Glutamatergic neuron (in vitro differentiated cells): ENCODE results near the gene ETV1. TPM values are rescaled to one million over a fixed set of nuclear protein-coding genes. Genes with fewer than 3 reads are reported as not detected.

Source experiments
- DNase-seq: peaks from one replicate; pipeline ENCODE4 v3.0.0; 2022
- H3K27ac Mint-ChIP-seq: one replicate; pipeline ENCODE4 v1.8.0; 2020; ENCODE audit warnings: mild to moderate bottlenecking, mixed read lengths, inconsistent platforms; ENCODE audit not compliant: unreplicated experiment
- H3K27me3 Mint-ChIP-seq: one replicate; pipeline ENCODE4 v1.8.0; 2020; ENCODE audit warnings: mild to moderate bottlenecking, moderate library complexity, mixed read lengths, inconsistent platforms; ENCODE audit not compliant: unreplicated experiment
- H3K36me3 Mint-ChIP-seq: one replicate; pipeline ENCODE4 v1.8.0; 2020; ENCODE audit warnings: mild to moderate bottlenecking, mixed read lengths, inconsistent platforms; ENCODE audit not compliant: unreplicated experiment
- H3K4me1 Mint-ChIP-seq: one replicate; pipeline ENCODE4 v1.8.0; 2020; ENCODE audit warnings: mild to moderate bottlenecking, low read depth, mixed read lengths, inconsistent platforms; ENCODE audit not compliant: unreplicated experiment
- H3K4me3 Mint-ChIP-seq: one replicate; pipeline ENCODE4 v1.8.0; 2020; ENCODE audit warnings: mild to moderate bottlenecking, mixed read lengths, inconsistent platforms; ENCODE audit not compliant: unreplicated experiment
- H3K9me3 Mint-ChIP-seq: one replicate; pipeline ENCODE4 v1.8.0; 2020; ENCODE audit warnings: mild to moderate bottlenecking, moderate library complexity, mixed read lengths, inconsistent platforms; ENCODE audit not compliant: unreplicated experiment
- total RNA-seq: library from RNA; stranded (reverse); fragmentation: NEBNext Ultra II Directional; extraction: Animal tissue kit (Norgen Biotek cat#: 25700); gene quantifications from one replicate; pipeline ENCODE4 v1.2.1, GENCODE V29; 2021; ENCODE audit not compliant: unreplicated experiment
- TF ChIP-seq, protein P1 (sequence below): fragments of 200-600 bp; sonication (generic); IDR thresholded peaks from one replicate; pipeline ENCODE4 v1.5.0; 2021; ENCODE audit not compliant: partially characterized antibody, unreplicated experiment

The ETV1 gene
- total RNA-seq, 1 donor from 2014 or later = 51.8 TPM

DNA sequence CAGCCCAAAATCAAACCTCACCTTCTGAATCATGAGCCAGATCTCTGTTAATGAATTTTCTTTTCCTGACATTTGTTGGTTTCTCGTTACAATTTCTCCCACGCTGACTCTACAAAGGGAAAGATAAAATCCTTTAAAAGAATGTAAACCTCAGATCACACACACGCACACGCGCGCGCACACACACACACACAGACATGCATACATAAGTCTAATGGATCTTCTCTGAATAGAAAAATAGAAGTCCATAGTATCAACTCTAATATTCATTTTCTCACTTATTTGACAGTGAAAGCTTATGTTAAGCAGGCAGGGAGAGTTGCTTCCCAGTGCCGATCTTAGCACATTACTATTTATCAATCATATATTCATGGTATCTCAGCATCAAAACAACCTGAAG is 1.4 kb downstream of the ETV1 start:
- peaks cover 2% of the 10 kb centered on the region for H3K9me3 Mint-ChIP-seq
- H3K4me1 Mint-ChIP-seq = peaks cover 16% of the 10 kb centered on the region
- no peak for DNase-seq
- H3K36me3 Mint-ChIP-seq = no peaks in the 10 kb centered on the region
- TF ChIP-seq, protein P1, sequence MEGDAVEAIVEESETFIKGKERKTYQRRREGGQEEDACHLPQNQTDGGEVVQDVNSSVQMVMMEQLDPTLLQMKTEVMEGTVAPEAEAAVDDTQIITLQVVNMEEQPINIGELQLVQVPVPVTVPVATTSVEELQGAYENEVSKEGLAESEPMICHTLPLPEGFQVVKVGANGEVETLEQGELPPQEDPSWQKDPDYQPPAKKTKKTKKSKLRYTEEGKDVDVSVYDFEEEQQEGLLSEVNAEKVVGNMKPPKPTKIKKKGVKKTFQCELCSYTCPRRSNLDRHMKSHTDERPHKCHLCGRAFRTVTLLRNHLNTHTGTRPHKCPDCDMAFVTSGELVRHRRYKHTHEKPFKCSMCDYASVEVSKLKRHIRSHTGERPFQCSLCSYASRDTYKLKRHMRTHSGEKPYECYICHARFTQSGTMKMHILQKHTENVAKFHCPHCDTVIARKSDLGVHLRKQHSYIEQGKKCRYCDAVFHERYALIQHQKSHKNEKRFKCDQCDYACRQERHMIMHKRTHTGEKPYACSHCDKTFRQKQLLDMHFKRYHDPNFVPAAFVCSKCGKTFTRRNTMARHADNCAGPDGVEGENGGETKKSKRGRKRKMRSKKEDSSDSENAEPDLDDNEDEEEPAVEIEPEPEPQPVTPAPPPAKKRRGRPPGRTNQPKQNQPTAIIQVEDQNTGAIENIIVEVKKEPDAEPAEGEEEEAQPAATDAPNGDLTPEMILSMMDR = no peak
- no peak overlapping the region for H3K4me3 Mint-ChIP-seq
- H3K27ac Mint-ChIP-seq = no peak overlapping the region
- no peaks in the 10 kb centered on the region for H3K27me3 Mint-ChIP-seq

DNA sequence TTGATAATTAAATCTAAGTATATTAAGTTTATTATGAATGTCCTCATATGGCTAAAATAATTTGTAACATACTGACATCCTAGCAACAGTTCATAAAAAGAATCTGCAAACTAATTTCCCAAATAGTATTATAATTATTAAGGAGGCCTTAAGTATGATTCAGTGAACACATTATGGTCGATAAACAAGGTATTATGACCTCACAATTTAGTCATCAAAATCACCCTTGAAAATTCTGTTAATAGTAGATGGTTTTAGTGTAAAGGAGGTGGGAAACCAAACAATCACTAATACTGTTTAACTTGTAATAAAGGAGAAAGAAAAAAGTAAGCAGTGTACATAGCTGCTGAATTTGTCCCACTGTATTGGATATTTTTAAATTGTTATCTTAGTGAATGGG is 2.1 kb downstream of the ETV1 start:
- H3K36me3 Mint-ChIP-seq = no peaks in the 10 kb centered on the region
- no peak for DNase-seq
- no peak overlapping the region for H3K4me3 Mint-ChIP-seq
- no peak overlapping the region for H3K27ac Mint-ChIP-seq
- TF ChIP-seq, protein P1 = no peak
- no peaks in the 10 kb centered on the region for H3K27me3 Mint-ChIP-seq
- H3K9me3 Mint-ChIP-seq = peaks cover 2% of the 10 kb centered on the region
- H3K4me1 Mint-ChIP-seq = peaks cover 19% of the 10 kb centered on the region

DNA sequence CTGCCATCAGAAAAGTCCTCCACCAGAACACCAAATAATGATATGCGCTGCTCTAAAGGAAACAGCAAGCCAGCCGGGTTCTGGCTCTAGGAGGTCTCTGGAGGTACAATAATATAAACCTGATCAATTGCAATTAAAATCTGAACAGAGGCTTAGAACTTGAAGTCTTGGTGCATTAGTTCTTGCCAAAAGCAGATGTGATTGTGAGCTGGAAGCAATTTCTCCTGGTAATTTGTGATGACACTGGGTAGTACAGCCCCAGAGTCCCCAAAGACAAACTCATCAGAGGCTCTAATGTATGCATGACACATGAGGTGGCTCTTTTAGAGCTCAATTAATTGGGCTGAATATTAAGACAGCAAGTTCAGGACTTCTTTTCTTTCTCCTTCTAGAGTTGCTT is 3.3 kb downstream of the ETV1 start:
- peaks cover 21% of the 10 kb centered on the region for H3K4me1 Mint-ChIP-seq
- TF ChIP-seq, protein P1 = no peak
- H3K27ac Mint-ChIP-seq = peak overlapping the region; percentile 81
- DNase-seq = no peak
- H3K27me3 Mint-ChIP-seq = no peaks in the 10 kb centered on the region
- H3K36me3 Mint-ChIP-seq = no peaks in the 10 kb centered on the region
- peaks cover 2% of the 10 kb centered on the region for H3K9me3 Mint-ChIP-seq
- peak overlapping the region; percentile 91 for H3K4me3 Mint-ChIP-seq

DNA sequence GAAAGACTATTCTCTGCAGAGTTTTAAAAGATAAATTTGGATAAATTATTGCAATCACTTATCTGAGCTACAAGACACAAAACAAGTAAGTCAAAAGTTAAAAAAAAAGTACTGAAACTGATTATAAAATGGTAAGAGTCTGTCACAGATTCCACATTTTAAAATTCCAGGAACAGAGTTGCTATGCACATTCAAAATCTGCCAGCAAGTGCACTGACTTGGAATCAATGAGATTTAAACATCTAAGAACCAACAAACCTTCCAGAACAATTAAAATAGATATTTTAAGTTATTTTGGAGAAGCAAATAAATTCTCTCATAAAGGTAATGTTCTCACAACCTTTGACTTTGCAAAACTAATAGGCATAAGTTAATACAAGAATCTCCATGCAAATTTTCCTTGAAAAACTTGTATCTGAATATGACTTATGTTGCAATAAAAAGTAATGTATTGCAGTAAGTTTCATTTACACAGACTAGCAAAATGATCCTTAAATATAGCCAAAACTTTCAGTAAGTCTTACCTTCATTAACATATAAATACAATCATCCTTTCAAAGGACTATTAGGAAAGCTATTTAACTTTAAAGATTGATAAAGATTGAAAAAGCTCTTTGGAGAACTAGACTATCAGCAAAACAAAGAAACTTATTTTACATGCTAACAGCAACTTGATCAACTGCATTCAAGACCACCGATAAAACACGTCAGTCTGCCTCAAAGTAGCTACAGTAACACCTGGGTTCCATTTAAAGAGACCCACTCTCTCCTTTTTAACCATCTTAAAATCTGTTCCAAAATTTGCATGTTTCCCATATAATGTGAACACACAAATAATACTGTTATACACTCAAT is 4.4 kb downstream of the ETV1 start:
- H3K36me3 Mint-ChIP-seq = no peaks in the 10 kb centered on the region

DNA sequence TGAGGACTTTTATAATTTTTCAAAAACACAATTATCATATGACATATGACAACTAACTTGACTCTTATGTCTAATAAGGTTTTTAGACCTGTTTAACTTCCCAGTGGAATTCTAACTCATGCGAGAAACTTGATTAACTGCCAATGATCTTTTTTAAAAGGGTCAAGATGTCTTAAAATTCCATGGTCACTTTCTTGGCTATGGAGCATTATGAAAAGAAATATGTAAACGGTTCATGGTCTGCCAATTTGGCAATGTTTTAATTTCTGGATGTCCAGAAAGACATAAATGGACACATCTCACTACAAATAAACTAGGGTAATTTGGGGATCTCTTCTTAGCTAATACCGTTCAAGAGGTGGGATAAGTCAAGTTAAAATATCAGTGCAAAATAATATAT is 5.4 kb downstream of the ETV1 start:
- Mint-ChIP-seq H3K27ac (peak overlapping the region; percentile 19), H3K36me3 (no peaks in the 10 kb centered on the region), H3K27me3 (no peaks in the 10 kb centered on the region), H3K4me1 (peaks cover 33% of the 10 kb centered on the region), H3K9me3 (peaks cover 2% of the 10 kb centered on the region), H3K4me3 (peak overlapping the region; percentile 81)
- TF ChIP-seq, protein P1 = no peak
- no peak for DNase-seq

More for the DNA sequence above, 4.4 kb downstream of the ETV1 start:
- DNase-seq = no peak
- Mint-ChIP-seq H3K4me3 (peak overlapping the region; percentile 91), H3K27me3 (no peaks in the 10 kb centered on the region), H3K4me1 (peaks cover 30% of the 10 kb centered on the region), H3K27ac (peak overlapping the region; percentile 19), H3K9me3 (peaks cover 2% of the 10 kb centered on the region)
- TF ChIP-seq, protein P1 = no peak
